WTC11 (cell line): ENCODE results near the gene POLR3H. TPM values are rescaled to one million over a fixed set of nuclear protein-coding genes. Genes with fewer than 3 reads are reported as not detected.

Experiments
- ATAC-seq: fragments of 200-7000 bp; cut with Tn5 transposase; 2 replicates; pipeline ENCODE4 v1.10.0; 2021; ENCODE audit warnings: mild to moderate bottlenecking, moderate library complexity
- CTCF ChIA-PET: fragments of 300-600 bp; sonication (Branson Sonifier 250); formaldehyde crosslinking; loops from one replicate; lab custom pipeline; 2021; ENCODE audit warnings: antibody characterized with exemption; lab: Charles Lee
- POLR2A ChIA-PET: fragments of 350-600 bp; sonication (Branson Sonifier 250); formaldehyde crosslinking; loops from one replicate; lab custom pipeline; 2021; ENCODE audit warnings: antibody characterized with exemption; lab: Charles Lee
- DNase-seq: peaks from one replicate; pipeline ENCODE4 v3.0.0; 2021; ENCODE audit warnings: low spot score
- H3K27ac Mint-ChIP-seq: 2 replicates; pipeline ENCODE4 v1.8.0; 2021; ENCODE audit warnings: mixed read lengths
- H3K27me3 Mint-ChIP-seq: 2 replicates; pipeline ENCODE4 v1.8.0; 2021; ENCODE audit warnings: low read depth, mild to moderate bottlenecking, moderate library complexity, mixed read lengths
- H3K36me3 Mint-ChIP-seq: 2 replicates; pipeline ENCODE4 v1.8.0; 2021; ENCODE audit warnings: mixed read lengths
- H3K4me1 Mint-ChIP-seq: 2 replicates; pipeline ENCODE4 v1.8.0; 2022; ENCODE audit warnings: mixed read lengths
- H3K4me3 Mint-ChIP-seq: 2 replicates; pipeline ENCODE4 v1.8.0; 2021; ENCODE audit warnings: mild to moderate bottlenecking, moderate library complexity, mixed read lengths
- H3K9me3 Mint-ChIP-seq: 2 replicates; pipeline ENCODE4 v1.8.0; 2021; ENCODE audit warnings: mixed read lengths
- CBFB ChIP-seq: sonication (generic); formaldehyde crosslinking; IDR thresholded peaks from 2 replicates; pipeline ENCODE4 v1.8.1; 2022; ENCODE audit warnings: mild to moderate bottlenecking, low read depth, missing genetic modification reagents
- ELF4 ChIP-seq: sonication (generic); formaldehyde crosslinking; IDR thresholded peaks from 2 replicates; pipeline ENCODE4 v1.8.1; 2022; ENCODE audit warnings: low read depth, mild to moderate bottlenecking, moderate library complexity, missing genetic modification reagents
- ESRRA ChIP-seq: sonication (generic); formaldehyde crosslinking; IDR thresholded peaks from 2 replicates; pipeline ENCODE4 v1.8.1; 2022; ENCODE audit warnings: mild to moderate bottlenecking, missing genetic modification reagents, borderline replicate concordance
- FOXK1 ChIP-seq: sonication (generic); formaldehyde crosslinking; IDR thresholded peaks from 2 replicates; pipeline ENCODE4 v1.8.0; 2022; ENCODE audit warnings: mild to moderate bottlenecking, moderate library complexity, missing genetic modification reagents
- FOXP1 ChIP-seq: sonication (generic); formaldehyde crosslinking; IDR thresholded peaks from 2 replicates; pipeline ENCODE4 v1.8.0; 2022; ENCODE audit warnings: missing genetic modification reagents, mild to moderate bottlenecking, moderate library complexity, borderline replicate concordance
- NR3C1 ChIP-seq: sonication (generic); formaldehyde crosslinking; conservative IDR thresholded peaks from 2 replicates; pipeline ENCODE4 v1.8.1; 2023; ENCODE audit warnings: low read depth, mild to moderate bottlenecking, missing genetic modification reagents
- SMAD4 ChIP-seq: sonication (generic); formaldehyde crosslinking; IDR thresholded peaks from 2 replicates; pipeline ENCODE4 v1.8.0; 2022; ENCODE audit warnings: mild to moderate bottlenecking, missing genetic modification reagents
- TEAD1 ChIP-seq: sonication (generic); formaldehyde crosslinking; IDR thresholded peaks from 2 replicates; pipeline ENCODE4 v1.8.0; 2022; ENCODE audit warnings: mild to moderate bottlenecking, missing genetic modification reagents
- ZNF423 ChIP-seq: fragments of 250-450 bp; sonication (Bioruptor Pico); IDR thresholded peaks from 2 replicates; pipeline ENCODE4 v2.1.2; 2022; ENCODE audit warnings: mild to moderate bottlenecking, moderate library complexity
- total RNA-seq: library from RNA; stranded (reverse); gene quantifications from 3 replicates; pipeline ENCODE4 v1.2.3, GENCODE V29; 2021
- TF ChIP-seq, protein P1 (sequence below): sonication (generic); formaldehyde crosslinking; conservative IDR thresholded peaks from 2 replicates; pipeline ENCODE4 v1.8.1; 2022; ENCODE audit warnings: mild to moderate bottlenecking, missing genetic modification reagents
- TF ChIP-seq, protein P2 (sequence below): sonication (generic); formaldehyde crosslinking; IDR thresholded peaks from 2 replicates; pipeline ENCODE4 v1.8.1; 2023; ENCODE audit warnings: mild to moderate bottlenecking, missing genetic modification reagents, borderline replicate concordance
- TF ChIP-seq, protein P3 (sequence below): sonication (generic); formaldehyde crosslinking; IDR thresholded peaks from 2 replicates; pipeline ENCODE4 v1.8.0; 2022; ENCODE audit warnings: missing genetic modification reagents
- TF ChIP-seq, protein P4 (sequence below): sonication (generic); formaldehyde crosslinking; IDR thresholded peaks from 2 replicates; pipeline ENCODE4 v1.8.1; 2022; ENCODE audit warnings: mild to moderate bottlenecking, missing genetic modification reagents, moderate library complexity, borderline replicate concordance
- TF ChIP-seq, protein P5 (sequence below): sonication (generic); formaldehyde crosslinking; IDR thresholded peaks from 2 replicates; pipeline ENCODE4 v1.8.1; 2023; ENCODE audit warnings: mild to moderate bottlenecking, missing genetic modification reagents
- TF ChIP-seq, protein P6 (sequence below): sonication (generic); formaldehyde crosslinking; IDR thresholded peaks from 2 replicates; pipeline ENCODE4 v1.8.1; 2022; ENCODE audit warnings: mild to moderate bottlenecking, moderate library complexity, missing genetic modification reagents
- TF ChIP-seq, protein P7 (sequence below): sonication (generic); formaldehyde crosslinking; IDR thresholded peaks from 2 replicates; pipeline ENCODE4 v1.8.0; 2022; ENCODE audit warnings: mild to moderate bottlenecking, missing genetic modification reagents

POLR3H gene
- total RNA-seq, 1 experiment from 2014 or later = 28.8 TPM

DNA sequence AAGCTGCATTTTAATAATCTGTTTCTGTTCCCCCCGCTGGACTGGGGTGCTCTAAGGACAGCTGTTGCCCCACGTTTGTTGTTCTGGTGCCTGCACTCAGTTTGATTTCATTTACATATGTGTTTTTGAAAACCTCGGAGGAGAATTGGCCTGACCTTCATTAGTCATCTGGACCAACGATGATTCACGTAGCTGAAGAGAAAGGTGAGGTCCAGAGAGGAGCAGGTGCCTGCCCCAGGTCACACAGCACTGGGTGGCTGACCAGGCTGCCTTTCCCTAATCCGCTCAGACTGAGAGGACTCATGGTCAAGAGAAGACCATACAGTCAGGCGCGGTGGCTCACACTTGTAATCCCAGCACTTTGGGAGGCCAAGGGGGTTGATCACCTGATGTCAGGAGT is 20.3 kb upstream of the POLR3H start:
- ATAC-seq = no peak
- POLR2A ChIA-PET = no interaction called here
- Mint-ChIP-seq H3K9me3 (no peaks in the 10 kb centered on the region), H3K4me1 (peaks cover 35% of the 10 kb centered on the region), H3K4me3 (no peak overlapping the region)
- TF ChIP-seq, protein P1, sequence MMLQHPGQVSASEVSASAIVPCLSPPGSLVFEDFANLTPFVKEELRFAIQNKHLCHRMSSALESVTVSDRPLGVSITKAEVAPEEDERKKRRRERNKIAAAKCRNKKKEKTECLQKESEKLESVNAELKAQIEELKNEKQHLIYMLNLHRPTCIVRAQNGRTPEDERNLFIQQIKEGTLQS (CRISPR knock-in tag) = no peak
- TF ChIP-seq CBFB (CRISPR knock-in tag) = no peak
- TF ChIP-seq NR3C1 = no peak
- TF ChIP-seq SMAD4 (CRISPR knock-in tag) = no peak
- no peak for TF ChIP-seq ELF4
- TF ChIP-seq, protein P2, sequence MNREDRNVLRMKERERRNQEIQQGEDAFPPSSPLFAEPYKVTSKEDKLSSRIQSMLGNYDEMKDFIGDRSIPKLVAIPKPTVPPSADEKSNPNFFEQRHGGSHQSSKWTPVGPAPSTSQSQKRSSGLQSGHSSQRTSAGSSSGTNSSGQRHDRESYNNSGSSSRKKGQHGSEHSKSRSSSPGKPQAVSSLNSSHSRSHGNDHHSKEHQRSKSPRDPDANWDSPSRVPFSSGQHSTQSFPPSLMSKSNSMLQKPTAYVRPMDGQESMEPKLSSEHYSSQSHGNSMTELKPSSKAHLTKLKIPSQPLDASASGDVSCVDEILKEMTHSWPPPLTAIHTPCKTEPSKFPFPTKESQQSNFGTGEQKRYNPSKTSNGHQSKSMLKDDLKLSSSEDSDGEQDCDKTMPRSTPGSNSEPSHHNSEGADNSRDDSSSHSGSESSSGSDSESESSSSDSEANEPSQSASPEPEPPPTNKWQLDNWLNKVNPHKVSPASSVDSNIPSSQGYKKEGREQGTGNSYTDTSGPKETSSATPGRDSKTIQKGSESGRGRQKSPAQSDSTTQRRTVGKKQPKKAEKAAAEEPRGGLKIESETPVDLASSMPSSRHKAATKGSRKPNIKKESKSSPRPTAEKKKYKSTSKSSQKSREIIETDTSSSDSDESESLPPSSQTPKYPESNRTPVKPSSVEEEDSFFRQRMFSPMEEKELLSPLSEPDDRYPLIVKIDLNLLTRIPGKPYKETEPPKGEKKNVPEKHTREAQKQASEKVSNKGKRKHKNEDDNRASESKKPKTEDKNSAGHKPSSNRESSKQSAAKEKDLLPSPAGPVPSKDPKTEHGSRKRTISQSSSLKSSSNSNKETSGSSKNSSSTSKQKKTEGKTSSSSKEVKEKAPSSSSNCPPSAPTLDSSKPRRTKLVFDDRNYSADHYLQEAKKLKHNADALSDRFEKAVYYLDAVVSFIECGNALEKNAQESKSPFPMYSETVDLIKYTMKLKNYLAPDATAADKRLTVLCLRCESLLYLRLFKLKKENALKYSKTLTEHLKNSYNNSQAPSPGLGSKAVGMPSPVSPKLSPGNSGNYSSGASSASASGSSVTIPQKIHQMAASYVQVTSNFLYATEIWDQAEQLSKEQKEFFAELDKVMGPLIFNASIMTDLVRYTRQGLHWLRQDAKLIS (CRISPR knock-in tag) = no peak
- TF ChIP-seq, protein P3, sequence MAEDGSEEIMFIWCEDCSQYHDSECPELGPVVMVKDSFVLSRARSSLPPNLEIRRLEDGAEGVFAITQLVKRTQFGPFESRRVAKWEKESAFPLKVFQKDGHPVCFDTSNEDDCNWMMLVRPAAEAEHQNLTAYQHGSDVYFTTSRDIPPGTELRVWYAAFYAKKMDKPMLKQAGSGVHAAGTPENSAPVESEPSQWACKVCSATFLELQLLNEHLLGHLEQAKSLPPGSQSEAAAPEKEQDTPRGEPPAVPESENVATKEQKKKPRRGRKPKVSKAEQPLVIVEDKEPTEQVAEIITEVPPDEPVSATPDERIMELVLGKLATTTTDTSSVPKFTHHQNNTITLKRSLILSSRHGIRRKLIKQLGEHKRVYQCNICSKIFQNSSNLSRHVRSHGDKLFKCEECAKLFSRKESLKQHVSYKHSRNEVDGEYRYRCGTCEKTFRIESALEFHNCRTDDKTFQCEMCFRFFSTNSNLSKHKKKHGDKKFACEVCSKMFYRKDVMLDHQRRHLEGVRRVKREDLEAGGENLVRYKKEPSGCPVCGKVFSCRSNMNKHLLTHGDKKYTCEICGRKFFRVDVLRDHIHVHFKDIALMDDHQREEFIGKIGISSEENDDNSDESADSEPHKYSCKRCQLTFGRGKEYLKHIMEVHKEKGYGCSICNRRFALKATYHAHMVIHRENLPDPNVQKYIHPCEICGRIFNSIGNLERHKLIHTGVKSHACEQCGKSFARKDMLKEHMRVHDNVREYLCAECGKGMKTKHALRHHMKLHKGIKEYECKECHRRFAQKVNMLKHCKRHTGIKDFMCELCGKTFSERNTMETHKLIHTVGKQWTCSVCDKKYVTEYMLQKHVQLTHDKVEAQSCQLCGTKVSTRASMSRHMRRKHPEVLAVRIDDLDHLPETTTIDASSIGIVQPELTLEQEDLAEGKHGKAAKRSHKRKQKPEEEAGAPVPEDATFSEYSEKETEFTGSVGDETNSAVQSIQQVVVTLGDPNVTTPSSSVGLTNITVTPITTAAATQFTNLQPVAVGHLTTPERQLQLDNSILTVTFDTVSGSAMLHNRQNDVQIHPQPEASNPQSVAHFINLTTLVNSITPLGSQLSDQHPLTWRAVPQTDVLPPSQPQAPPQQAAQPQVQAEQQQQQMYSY (CRISPR knock-in tag) = no peak
- no peak for TF ChIP-seq FOXP1 (CRISPR knock-in tag)
- TF ChIP-seq TEAD1 (CRISPR knock-in tag) = no peak
- TF ChIP-seq, all 79 proteins: peak for 0
- H3K36me3 Mint-ChIP-seq = no peaks in the 10 kb centered on the region
- no peak for DNase-seq
- CTCF ChIA-PET = interaction anchor here (1.1 to 4.3 kb wide), 4 partner anchors 13 to 47 kb away, joined by 3 to 28 read pairs (median 4); no protein-coding TSS in a partner anchor
- H3K27ac Mint-ChIP-seq = no peak overlapping the region
- peaks cover 5% of the 10 kb centered on the region; the same call in 1 of the 2 replicates for H3K27me3 Mint-ChIP-seq

DNA sequence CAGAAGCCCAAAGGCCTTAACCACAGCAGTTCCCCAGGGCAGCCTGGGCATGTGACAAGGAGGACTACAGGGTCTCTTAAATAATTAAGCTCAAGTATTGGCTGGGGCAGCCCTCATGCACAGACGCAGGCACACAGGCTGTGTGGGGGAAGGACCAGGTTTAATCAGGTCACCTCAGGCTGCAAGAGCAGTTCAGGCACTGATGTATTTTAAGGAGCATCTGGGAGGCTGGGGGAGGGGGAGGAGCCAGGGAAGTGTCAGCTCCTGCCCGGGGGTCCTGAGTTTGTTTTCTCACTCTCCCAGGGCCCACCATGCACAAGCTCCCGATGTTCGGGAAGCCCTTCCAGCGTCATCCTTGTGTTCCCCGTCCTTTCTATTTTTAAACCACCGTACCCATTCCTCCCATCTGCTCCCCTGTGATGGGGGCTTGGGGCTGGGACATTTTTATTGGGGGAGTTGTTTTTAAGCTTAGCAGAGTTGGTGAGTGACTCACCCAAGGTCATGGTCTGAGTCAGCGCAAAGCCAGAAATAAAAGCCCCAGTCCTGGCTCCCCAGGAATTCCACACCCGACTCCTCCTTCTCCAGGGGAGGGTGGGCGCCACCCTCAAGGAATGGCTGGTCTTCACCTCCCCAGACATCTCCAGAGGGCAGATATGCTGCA is 18.9 kb upstream of the POLR3H start:
- DNase-seq (no peak), ATAC-seq (no peak; the same call in 1 of the 2 replicates)
- Mint-ChIP-seq H3K27me3 (no peaks in the 10 kb centered on the region), H3K36me3 (no peaks in the 10 kb centered on the region), H3K4me3 (no peak overlapping the region), H3K9me3 (no peaks in the 10 kb centered on the region), H3K4me1 (peaks cover 35% of the 10 kb centered on the region), H3K27ac (no peak overlapping the region)
- CTCF ChIA-PET = interaction anchor here (0.8 to 1.9 kb wide), 10 partner anchors 14 to 104 kb away, joined by 3 to 9 read pairs (median 4); partner anchors contain the start of genes DESI1, PMM1 and XRCC6
- POLR2A ChIA-PET = no interaction called here
- TF ChIP-seq FOXK1 (CRISPR knock-in tag) = no peak
- TF ChIP-seq ZNF423 = no peak
- TF ChIP-seq ESRRA (CRISPR knock-in tag) = no peak
- TF ChIP-seq, protein P4, sequence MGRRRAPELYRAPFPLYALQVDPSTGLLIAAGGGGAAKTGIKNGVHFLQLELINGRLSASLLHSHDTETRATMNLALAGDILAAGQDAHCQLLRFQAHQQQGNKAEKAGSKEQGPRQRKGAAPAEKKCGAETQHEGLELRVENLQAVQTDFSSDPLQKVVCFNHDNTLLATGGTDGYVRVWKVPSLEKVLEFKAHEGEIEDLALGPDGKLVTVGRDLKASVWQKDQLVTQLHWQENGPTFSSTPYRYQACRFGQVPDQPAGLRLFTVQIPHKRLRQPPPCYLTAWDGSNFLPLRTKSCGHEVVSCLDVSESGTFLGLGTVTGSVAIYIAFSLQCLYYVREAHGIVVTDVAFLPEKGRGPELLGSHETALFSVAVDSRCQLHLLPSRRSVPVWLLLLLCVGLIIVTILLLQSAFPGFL (CRISPR knock-in tag) = no peak
- TF ChIP-seq, protein P5, sequence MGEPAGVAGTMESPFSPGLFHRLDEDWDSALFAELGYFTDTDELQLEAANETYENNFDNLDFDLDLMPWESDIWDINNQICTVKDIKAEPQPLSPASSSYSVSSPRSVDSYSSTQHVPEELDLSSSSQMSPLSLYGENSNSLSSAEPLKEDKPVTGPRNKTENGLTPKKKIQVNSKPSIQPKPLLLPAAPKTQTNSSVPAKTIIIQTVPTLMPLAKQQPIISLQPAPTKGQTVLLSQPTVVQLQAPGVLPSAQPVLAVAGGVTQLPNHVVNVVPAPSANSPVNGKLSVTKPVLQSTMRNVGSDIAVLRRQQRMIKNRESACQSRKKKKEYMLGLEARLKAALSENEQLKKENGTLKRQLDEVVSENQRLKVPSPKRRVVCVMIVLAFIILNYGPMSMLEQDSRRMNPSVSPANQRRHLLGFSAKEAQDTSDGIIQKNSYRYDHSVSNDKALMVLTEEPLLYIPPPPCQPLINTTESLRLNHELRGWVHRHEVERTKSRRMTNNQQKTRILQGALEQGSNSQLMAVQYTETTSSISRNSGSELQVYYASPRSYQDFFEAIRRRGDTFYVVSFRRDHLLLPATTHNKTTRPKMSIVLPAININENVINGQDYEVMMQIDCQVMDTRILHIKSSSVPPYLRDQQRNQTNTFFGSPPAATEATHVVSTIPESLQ (CRISPR knock-in tag) = no peak
- TF ChIP-seq, protein P6, sequence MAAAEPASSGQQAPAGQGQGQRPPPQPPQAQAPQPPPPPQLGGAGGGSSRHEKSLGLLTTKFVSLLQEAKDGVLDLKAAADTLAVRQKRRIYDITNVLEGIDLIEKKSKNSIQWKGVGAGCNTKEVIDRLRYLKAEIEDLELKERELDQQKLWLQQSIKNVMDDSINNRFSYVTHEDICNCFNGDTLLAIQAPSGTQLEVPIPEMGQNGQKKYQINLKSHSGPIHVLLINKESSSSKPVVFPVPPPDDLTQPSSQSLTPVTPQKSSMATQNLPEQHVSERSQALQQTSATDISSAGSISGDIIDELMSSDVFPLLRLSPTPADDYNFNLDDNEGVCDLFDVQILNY (CRISPR knock-in tag) = no peak
- TF ChIP-seq, protein P7, sequence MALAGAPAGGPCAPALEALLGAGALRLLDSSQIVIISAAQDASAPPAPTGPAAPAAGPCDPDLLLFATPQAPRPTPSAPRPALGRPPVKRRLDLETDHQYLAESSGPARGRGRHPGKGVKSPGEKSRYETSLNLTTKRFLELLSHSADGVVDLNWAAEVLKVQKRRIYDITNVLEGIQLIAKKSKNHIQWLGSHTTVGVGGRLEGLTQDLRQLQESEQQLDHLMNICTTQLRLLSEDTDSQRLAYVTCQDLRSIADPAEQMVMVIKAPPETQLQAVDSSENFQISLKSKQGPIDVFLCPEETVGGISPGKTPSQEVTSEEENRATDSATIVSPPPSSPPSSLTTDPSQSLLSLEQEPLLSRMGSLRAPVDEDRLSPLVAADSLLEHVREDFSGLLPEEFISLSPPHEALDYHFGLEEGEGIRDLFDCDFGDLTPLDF = no peak
